GM19035 (cell line): ENCODE measurements around the gene SRGAP1.
"Not testable (repeated sequence)": the region's sequence is repeated elsewhere in the genome, so short reads cannot be mapped to it uniquely, and the experiment has no call there.

ENCODE experiments used
- ATAC-seq: cut with Tn5 transposase; IDR thresholded peaks from one replicate; pipeline ENCODE4 v1.9.1; 2021; ENCODE audit not compliant: unreplicated experiment

SRGAP1 gene

DNA sequence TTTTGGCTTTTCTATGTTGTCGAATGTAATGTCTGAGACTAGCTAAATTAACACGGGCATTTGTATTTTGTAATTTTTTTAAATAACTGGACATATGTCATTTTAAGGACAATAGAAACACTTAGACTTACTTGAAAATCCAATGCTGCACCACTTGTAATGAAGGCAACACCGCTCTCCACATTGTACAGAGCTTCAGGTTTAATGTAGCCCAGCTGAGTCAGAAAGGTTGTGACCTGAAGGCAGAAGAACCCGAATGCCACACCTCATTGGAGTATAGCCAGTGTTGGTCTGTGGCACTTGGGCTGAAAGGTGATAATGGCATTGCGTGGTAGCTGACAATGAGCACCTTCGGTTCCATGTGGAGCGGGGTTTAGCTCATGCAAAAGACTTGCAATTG is 298.3 kb downstream of the SRGAP1 start:
- ATAC-seq, result no peak

DNA sequence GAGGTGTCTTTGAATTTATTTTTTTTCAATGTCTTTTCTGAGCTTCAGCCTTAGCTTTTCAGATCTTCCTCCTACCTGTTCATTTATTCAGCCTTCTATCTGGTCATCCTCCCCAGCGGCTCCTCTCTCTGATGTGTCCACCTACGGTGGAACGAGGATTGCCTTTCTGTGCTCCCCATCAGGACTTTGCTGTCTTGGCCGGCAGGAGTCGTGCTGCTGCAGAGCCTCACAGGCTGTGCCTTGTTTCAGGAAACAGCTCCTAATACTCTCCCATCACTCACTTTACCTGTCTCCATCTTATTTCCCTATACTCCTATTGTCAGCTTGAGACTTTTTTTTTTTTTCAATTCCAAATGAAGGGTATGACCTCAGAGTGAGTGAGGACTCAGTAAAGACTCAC is 300.7 kb downstream of the SRGAP1 start:
- ATAC-seq, result no peak

DNA sequence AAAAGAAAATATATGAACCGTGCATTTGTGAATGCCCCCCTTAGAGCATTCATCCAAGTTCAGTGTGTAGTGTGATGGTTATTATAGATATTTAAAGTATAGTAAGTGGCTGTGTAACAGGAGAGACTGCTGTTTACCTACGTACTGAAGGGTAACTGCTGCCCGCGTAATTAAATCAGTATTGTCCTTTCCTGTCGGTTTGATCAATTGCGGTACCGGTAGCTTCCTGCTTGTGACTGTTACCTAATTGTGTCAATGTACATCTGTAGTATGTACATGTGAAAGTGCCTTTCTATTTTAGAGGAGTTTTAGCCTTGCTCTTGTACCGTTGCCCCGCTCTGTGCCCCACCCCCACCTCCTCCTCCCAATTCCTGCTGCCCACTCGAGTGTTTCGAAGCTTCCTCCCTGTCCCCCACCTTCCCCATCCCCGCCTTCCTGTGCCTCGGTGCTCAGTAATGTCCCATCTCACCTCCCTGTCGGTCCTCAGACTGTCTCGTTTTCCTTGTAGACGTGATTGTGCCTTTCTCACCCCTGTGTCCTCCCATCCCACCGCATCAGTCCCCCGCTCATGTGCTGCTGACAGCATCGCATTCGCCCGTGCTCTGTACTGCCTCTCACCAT is 302.6 kb downstream of the SRGAP1 start:
- no peak for ATAC-seq

DNA sequence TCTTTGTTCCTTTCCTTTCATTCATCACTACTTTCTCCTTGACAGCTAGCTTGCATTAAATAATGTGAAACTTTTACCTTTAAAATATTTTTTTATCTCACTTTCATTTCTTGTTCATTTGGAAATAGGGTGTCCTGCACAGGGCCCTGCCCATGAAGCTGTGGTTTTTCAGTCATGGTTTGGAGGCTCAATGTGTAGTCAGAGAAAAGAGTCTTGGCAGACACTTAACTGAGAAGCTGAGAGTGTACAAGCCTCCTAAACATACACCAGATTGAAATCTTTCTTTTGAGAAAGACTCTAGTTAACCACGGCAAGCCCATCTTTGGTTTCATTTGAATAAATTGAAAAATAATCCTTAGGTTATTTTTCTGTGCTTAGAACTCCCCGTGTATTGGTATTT is 303.4 kb downstream of the SRGAP1 start:
- no peak for ATAC-seq

DNA sequence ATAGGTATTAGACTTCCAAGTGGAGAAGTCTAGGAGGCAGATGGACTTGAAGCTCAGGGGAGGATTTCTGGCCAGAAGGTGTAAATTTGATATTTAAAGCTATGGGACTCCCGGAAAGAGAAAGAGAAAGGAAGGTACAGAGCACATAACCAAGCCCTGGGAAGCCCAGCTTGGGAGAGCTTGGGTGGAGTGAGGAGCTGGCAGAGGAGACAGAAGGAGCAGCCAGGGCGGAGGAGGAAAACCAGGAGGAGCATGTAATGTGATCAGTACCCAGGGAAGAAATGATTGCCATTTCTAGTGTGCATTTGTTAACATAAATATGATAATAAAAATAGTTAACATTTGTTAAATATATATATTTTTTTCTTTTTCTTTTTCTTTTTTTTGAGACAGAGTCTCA is 310.2 kb downstream of the SRGAP1 start:
- no peak for ATAC-seq

DNA sequence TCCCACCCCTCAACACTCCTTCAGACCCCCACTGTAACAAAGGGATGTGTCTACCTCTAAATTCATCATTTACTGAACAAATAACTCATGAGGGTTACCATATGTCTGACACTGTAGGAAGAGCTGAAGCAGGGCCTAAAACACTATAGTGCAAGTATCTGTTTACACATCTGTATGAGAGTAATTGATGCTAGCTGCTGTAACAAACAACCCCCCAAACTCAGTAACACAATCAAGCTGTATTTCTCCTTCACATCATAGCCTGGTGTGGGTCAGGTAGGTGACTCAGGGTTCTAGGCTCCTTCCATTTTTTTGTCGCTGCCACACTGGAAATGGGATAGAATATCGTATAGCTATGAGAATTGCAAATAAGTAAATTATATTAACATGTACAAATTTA is 312.6 kb downstream of the SRGAP1 start:
- ATAC-seq, result no peak

DNA sequence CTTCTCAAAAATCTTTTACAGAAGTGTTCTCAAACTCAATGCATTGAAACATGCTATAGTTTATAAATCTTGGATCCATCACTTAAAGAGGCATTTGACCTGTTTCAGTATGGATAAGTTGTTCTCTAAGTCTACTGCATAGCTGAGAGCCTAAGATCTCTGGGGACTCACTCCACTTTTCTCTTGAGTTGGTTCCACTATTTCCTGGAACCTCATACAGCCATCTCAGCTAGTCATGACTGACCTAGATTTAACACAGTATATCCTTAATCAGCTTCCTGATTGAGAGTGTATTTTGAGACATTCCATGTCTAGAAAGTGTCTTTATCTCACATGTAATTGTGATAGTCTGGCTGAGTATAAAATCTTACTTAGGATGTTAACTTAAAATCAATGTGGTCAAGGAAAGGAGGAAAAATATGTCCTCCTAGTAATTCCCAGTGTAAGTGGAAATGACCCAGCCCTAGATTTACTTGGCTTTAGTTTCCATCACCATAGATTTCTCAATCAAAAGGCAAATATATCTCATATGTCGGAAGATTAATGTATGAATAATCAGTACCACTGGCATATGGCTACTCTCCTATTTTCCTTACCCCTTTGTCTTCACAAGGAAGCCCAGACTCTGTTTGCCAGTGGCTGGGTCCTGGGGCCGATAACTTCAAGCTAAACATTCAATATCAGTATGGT is 315.7 kb downstream of the SRGAP1 start:
- no peak for ATAC-seq

DNA sequence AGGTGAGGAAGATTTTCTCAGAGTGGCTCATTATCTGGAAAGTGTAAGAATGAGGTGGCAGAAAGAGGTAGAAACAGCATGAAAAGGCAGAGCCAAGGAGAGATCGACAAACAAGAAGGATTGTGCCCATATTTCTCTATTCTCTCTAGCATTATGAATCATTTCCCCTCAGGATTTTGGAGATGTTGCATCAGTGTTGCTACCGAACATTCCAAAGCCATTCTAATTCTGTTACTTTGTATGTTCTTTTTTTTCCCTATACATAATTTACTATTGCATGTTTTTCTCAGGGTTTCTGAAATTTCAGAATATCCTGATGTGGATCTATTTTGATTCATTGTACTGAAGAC is 316.2 kb downstream of the SRGAP1 start:
- no peak for ATAC-seq

DNA sequence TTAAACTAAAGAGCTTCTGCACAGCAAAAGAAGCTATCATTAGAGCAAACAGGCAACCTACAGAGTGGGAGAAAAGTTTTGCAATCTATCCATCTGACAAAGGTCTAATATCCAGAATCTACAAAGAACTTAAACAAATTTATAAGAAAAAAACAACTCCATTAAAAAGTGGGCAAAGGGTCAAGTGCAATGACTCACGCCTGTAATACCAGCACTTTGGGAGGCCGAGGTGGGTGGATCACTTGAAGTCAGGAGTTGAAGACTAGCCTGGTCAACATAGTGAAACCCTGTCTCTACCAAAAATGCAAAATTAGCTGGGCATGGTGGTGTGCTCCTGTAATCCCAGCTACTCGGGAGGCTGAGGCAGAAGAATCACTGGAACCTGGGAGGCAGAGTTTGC is 322.1 kb downstream of the SRGAP1 start:
- not testable (repeated sequence) for ATAC-seq

DNA sequence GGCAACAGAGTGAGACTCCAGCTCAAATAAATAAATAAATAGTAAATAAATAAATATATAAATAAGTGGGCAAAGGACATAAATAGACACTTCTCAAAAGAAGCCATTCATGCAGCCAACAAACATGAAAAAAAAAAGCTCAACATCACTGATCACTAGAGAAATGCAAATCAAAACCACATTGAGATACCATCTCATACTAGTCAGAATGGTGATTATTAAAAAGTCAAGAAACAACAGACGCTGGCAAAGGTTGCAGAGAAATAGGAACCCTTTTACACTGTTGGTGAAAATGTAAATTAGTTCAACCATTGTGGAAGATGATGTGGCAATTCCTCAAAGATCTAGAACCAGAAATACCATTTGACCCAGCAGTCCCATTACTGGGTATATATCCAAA is 322.5 kb downstream of the SRGAP1 start:
- ATAC-seq, result not testable (repeated sequence)

DNA sequence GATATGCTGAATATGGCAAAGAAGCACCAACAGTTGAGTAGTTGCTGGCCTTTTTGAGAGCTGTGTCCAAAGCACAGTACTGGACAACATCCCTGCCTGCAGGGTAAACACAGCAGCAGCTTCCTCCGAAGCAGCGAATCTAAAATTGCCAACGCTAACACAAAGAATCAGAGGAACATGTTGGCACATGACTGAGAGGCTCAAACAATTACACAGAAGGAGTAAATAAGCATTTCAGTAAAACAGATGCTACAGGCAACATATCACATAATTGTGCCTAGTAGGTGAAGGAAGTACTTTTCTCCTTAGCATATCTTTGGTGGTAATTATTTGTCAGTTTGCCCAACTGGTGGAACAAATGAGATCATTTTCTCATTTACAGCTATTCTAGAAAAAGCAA is 325.5 kb downstream of the SRGAP1 start:
- no peak for ATAC-seq

DNA sequence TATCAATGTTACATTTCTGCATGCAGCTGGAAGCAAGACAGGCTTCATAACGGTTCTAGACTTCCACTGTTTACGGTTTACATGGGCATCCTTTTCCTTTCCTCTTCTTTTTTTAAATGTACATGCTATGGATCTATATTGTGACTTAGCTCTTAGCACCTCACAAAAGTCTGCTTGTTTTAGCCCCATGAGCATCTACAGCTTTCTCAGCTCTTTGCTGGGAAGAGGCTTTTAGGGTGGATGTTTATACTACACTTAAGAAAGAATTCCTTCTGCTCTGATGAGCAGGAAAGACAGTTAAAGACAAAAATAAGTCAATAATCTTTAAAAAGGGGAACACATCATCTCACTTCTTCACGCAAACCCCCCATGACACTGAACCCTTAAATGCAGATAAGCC is 326.2 kb downstream of the SRGAP1 start:
- no peak for ATAC-seq

DNA sequence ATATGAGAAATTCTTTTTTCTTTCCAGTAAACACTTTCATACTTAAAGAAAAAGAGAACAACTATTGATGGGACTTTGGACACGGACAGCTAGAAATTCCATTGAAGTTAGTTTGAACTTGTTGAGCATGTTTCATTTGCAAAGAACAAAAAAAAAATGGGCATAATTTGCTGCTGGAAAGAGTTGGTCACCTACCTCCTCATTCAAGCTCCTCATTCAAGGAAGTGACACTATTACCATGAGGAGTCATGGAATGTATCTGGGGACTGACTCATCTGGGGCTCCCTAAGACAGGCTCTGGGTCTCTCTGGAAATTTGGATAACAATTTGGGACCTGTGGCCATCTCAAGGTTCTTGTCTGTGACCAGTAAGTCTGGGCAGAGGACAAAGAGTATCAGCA is 327.2 kb downstream of the SRGAP1 start:
- no peak for ATAC-seq

DNA sequence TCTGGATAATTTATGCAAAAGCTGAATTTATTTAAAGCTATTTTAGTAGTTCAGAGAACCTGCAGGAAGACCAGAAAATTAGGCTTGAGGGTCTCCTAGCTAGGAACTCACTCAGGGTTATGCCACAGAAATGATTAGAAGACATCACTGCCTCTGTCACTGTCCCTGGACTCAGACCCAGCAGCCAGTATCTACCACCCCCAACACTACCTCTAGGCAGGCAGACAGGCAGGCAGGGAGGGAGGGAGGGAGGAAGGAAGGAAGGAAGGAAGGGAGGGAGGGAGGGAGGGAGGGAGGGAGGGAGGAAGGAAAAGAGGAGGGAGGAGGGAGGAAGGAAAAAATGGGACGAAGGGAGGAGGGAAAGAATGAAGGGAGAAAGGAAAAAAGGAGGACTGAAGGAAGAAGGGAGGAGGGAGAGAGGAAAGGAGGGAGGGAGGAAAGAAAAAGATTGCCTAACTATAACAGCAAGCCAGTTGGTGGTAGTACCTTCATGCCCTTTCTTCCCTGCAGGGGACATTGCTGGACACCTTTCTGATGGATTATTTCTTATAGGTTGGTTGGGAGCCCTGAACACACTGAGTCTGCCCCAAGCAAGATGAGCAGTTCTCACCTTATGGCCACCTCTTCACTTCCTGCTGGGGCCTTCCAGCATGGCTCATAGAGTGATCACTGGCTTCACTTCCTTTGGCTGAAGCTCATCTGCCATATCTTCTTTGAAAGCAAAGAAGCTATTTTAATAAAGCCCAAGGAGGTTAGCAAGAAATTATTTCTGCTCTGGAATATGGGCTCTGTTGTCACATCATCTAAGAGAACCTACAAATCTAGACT is 327.9 kb downstream of the SRGAP1 start:
- ATAC-seq, result no peak

DNA sequence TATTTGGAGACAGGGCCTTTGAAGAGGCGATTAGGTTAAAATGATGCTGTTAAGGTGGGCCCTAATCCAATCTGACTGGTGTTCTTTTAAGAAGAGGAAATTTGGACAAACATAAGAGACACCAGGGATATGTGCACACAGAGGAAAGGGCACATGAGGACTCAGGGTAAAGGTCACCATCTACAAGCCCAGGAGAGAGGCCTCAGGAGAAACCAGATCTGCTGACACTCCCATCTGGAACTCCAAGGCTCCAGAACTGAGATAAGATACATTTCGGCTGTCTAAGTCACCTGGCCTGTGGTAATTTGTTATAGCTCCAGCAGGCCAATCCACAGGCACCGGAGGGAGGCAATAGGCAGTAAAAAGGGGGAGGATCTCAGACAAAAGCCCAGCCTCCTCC is 329.0 kb downstream of the SRGAP1 start:
- ATAC-seq, result no peak

DNA sequence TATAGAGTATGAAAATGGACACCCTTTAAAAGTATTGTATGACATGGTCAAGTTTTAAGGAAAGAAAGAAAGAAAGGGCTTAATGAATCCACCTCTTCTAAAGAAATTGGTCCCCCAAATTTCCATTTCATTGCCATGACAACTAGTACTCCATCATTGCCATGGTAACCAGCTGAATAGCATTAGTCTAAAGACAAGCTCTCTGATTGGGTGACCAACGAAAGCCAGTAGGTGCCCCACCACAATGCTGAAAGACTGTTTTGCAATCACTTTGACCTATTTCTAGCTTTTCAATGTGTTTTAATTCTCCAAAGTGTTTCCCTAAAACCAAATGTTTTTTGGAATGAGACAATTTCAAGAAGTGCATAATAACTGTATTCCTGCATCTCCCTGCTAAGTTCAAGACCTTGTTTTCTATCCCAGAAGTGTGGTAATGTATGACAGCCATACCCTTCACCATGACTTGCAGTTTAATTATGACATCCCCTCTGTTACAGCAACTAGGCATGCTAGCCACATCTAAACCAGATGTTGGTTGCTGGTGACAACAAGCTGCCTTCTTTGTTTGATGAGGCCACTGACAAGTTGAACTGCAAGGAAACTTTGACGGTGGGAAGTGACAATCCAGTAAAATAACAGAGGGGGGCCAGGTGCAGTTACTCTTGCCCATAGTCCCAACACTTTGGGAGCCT is 330.9 kb downstream of the SRGAP1 start:
- no peak for ATAC-seq

DNA sequence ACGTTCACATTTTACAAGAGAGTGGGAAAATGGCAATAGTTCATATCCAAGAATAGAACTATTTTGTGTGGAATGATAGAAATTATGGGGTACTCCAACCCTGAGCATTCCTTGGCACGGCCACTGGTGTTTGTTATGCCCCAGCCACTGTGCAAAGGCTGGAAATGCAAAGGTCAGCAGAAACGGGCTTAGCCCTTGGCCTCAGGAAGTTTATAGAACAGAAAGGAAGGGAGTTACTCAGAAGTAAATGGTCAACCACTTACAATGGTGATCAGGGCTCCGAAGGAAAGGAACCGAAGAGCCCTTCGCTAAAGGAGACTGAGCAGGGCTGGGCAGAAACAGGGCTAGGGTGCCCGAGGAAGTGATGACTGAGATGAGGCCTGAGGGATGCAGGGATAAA is 332.5 kb downstream of the SRGAP1 start:
- no peak for ATAC-seq

DNA sequence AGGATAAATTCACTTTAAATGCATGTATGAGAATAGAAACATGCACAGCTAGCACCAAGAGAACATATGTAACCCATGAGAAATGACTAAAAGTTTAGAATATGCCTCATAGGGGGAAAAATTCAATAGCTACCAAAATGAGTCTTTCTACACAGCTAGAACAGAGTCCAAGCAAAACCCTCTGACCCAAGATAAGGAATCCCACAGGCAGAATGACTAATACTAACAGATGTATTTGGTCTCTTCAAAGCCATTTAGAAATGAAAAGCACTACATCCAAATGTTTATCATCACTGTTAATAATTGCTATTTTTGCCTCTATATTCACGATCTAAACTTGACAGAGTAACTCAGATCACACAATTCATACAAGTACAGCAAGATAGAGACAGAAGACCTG is 333.6 kb downstream of the SRGAP1 start:
- ATAC-seq, result no peak

DNA sequence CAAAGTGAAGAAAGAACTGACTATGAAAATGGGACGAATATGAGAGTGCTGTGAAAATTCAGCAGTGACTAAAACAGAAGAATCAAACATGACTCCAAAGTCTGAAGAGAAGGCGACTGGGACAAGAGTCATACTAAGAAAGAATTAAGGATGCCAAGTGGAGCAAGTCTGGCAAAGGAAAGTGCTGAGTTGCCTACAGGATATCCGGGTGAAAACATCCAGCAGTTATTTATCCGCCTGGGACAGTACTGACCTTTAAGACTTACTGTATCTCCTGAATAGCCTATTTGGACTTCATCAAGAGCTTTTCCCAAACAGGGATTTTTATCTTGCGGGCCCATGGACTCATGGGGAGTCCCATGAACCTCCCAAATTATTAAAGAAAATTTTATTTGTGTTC is 336.5 kb downstream of the SRGAP1 start:
- no peak for ATAC-seq

DNA sequence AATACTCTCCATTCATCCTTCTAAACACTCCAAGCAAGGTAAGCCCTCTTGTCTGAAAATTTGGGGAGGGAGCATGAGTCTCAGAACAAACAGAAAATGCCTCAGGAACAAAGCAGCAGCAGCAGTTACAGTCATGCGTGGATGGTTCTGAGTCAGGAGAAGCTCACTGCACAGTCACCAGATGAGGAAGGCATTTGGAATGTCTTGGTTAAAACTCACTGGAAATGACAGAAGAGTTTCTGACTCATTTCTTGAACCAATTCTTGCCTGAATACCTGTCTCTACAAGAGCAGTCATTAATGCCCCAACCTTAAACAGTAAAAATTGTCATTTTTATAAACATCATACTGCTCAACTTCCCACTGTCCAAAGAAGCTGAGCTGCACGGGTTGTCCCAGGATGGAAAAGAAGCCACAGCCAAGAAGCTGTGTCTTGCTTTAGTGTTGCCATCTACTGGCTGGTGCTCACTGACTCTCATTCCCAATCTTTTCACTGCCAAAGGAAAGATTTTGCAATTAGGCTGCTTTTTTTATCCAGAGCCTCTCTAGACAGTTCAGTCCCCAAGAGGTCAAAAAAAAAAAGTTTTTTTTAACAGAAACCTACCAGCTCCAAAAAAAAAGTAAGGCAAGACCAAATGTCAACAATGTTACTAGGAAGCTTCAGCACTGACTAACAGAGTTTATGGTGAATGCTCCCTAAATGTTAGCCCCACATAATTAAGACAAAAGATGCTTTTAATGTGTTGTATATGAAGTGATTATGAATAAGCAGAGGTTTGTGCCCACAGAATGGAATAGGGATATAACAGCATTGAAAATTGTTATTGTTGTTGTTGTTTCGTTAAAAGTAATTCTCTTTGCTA is 337.2 kb downstream of the SRGAP1 start:
- no peak for ATAC-seq

DNA sequence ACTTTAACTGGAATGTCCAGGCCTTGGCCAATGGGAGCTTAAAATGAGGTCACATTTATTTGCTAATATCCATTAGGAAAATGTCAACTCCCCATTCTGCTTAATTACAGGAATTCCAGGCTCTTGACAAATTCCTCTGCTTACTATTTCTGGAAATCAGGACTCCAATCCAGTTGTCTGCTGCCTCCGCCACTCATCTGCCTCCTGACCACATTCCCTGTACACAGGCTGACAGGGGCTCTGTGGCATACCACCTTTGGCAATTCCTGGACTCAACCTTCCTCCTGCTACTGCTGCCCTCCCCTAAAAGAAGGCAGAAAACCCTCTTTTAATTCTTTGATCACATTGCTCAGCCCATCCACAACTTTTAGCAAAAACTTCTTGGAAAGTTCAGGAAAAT is 339.7 kb downstream of the SRGAP1 start:
- no peak for ATAC-seq
